Stomach smooth muscle (tissue), 2 donors: ENCODE results near the gene DR1.

ENCODE experiments used
- H3K27ac ChIP-seq: one replicate; pipeline ENCODE4 v1.7.0; 2013; ENCODE audit warnings: mild to moderate bottlenecking, low read length, inconsistent platforms
- H3K27me3 ChIP-seq, 2 donors: one replicate each; pipeline ENCODE4 v1.7.0; 2013; ENCODE audit warnings: low read length in 2 of 2; ENCODE audit not compliant: insufficient read depth in 2 of 2, control insufficient read depth in 1 of 2
- H3K36me3 ChIP-seq, 2 donors: one replicate each; pipeline ENCODE4 v1.7.0; 2013; ENCODE audit warnings: low read length in 2 of 2; ENCODE audit not compliant: control insufficient read depth in 2 of 2, insufficient read depth in 2 of 2
- H3K4me1 ChIP-seq: one replicate; pipeline ENCODE4 v1.7.0; 2013; ENCODE audit warnings: low read length; ENCODE audit not compliant: control insufficient read depth, insufficient read depth
- H3K4me3 ChIP-seq, 2 donors: one replicate each; pipeline ENCODE4 v1.7.0; 2013; ENCODE audit warnings: low read length in 2 of 2
- H3K9ac ChIP-seq, 2 donors: one replicate each; pipeline ENCODE4 v1.7.0; 2013; ENCODE audit warnings: low read length in 2 of 2, mild to moderate bottlenecking in 1 of 2
- H3K9me3 ChIP-seq, 2 donors: one replicate each; pipeline ENCODE4 v1.7.0; 2013; ENCODE audit warnings: low read length in 2 of 2; ENCODE audit not compliant: control insufficient read depth in 2 of 2
- donor health status: healthy.
- donor health status: Pancreatic carcinoma.

Gene DR1

DNA sequence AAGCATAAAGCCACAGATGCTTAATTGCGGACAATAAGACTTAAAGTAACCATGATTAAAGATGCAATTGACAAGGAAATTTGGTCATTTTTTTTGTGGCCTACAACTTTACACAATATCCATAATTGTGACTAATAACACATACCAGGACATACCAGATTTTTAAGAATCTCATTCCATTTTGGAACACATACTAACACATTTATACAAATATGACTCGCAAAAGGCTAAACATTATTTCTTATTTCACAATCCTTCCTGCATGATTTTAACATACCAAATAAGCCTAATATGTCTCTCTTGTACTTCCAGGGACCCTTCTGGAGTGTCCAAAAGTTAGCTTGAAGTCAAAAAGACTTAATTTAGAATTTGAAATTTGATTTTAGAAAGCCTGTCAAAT, 48.8 kb downstream of the DR1 start:
- Histone ChIP-seq H3K9me3 (no peaks in the 10 kb centered on the region), H3K9ac (no peak overlapping the region), H3K36me3 (no peaks in the 10 kb centered on the region), H3K27me3 (no peaks in the 10 kb centered on the region), H3K4me3 (no peak overlapping the region), H3K27ac (no peak overlapping the region), H3K4me1 (no peaks in the 10 kb centered on the region)

DNA sequence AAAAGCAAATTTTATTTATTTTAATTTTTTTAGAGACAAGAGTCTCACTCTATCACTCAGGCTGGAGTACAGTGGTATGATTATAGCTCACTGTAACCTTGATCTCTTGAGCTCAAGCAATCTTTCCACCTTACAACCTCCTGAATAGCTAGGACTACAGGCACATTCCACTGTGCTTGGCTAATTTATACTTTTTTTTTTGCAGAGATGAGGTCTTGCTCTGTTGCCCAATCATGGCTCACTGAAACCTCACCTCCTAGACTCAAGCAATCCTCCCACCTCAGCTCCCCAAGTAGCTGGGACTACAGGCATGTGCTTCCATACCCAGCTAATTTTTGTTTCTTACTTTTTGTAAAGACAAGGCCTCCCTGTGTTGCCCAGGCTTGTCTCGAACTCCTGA, 49.5 kb downstream of the DR1 start:
- H3K9ac ChIP-seq: no peak overlapping the region

DNA sequence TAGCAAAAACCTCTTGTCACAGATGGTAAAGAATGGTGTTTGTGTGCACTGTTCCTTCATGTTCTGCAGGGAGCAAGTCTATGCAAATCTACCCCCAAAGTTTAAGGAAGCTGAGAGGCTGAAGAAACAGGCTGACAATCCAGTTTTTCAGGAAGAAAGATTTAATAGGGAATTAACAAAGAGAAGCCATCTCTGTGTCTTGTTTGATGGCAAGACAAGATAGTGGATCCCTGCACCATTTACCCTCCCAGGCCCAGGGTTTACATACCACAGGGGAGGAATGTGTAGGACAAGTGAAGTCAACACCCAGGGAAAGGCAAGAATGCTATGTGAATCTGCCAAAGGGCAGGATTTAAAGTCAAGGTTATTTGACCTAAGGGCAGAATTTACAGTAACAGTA, 54.1 kb downstream of the DR1 start:
- no peak overlapping the region for H3K27ac ChIP-seq

More for the DNA sequence above, 49.5 kb downstream of the DR1 start:
- no peak overlapping the region for H3K4me3 ChIP-seq
- no peaks in the 10 kb centered on the region for H3K27me3 ChIP-seq
- no peak overlapping the region for H3K27ac ChIP-seq
- H3K36me3 ChIP-seq: no peaks in the 10 kb centered on the region
- no peaks in the 10 kb centered on the region for H3K4me1 ChIP-seq
- no peaks in the 10 kb centered on the region for H3K9me3 ChIP-seq

DNA sequence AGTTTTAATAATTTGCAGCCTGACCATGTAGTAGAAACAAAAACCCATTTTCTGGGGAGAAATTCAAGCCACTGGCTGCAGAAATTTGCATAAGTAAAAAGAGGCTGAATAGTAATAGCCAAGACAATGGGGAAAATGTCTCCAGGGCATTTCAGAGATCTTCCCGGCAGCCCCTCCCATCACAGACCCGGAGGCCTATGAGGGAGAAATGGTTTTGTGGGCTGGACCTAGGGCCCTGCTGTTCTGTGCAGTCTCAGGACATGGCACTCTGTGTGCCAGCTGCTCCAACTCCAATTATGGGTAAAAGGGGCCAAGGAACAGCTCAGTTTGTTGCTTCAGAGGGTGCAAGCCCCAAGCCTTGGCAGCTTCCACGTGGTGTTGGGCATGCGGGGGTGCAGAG, 62.5 kb downstream of the DR1 start:
- Histone ChIP-seq H3K27ac (no peak overlapping the region), H3K4me3 (no peak overlapping the region), H3K9me3 (no peaks in the 10 kb centered on the region), H3K36me3 (no peaks in the 10 kb centered on the region), H3K9ac (no peak overlapping the region), H3K27me3 (no peaks in the 10 kb centered on the region), H3K4me1 (no peaks in the 10 kb centered on the region)

More for the DNA sequence above, 54.1 kb downstream of the DR1 start:
- Histone ChIP-seq H3K9ac (no peak overlapping the region), H3K4me1 (no peaks in the 10 kb centered on the region), H3K9me3 (no peaks in the 10 kb centered on the region), H3K4me3 (no peak overlapping the region), H3K36me3 (no peaks in the 10 kb centered on the region), H3K27me3 (no peaks in the 10 kb centered on the region)

DNA sequence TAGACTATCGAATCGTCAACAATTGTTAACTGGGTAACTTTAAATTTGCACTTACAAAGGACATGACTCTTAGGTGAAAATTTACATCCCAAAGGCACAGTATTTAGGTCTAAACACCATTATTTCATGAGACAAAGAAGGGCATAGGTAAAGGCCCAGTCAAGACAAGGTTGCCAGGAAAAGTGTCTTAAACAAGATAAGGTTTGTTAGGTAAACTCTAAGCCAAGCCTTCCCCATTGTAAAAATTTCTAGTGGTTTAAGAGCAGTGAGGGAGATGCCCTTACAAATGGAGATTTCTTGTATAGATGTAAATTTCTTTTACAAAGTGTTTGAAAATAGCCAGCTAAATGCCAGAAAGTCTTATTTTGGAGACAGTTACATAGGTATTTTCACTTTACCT, 65.3 kb downstream of the DR1 start:
- Histone ChIP-seq H3K36me3 (no peaks in the 10 kb centered on the region), H3K9me3 (no peaks in the 10 kb centered on the region), H3K4me1 (no peaks in the 10 kb centered on the region), H3K4me3 (no peak overlapping the region), H3K27me3 (no peaks in the 10 kb centered on the region), H3K27ac (no peak overlapping the region), H3K9ac (no peak overlapping the region)

DNA sequence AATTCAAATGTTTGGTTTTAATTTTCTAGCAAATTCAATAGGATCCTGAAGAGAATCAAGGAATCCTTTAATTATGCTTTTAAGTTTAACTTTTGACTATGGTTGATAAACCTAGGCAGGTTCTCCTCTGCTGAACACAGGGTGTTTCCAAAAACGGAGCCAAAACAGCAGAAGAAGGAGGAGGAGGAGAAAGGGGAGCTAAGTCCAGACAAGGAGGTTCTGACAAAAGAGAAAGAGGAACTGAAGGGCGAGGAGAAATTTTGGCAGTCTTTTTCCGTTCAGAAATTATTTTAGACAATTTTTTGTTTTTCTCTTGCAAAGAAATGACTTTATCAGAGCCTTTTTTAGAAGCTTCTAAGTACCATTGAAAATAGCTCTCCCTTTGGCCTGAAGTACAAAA, 69.0 kb downstream of the DR1 start:
- Histone ChIP-seq H3K36me3 (no peaks in the 10 kb centered on the region), H3K9me3 (no peaks in the 10 kb centered on the region), H3K4me1 (no peaks in the 10 kb centered on the region), H3K4me3 (no peak overlapping the region), H3K9ac (no peak overlapping the region), H3K27ac (no peak overlapping the region), H3K27me3 (no peaks in the 10 kb centered on the region)

DNA sequence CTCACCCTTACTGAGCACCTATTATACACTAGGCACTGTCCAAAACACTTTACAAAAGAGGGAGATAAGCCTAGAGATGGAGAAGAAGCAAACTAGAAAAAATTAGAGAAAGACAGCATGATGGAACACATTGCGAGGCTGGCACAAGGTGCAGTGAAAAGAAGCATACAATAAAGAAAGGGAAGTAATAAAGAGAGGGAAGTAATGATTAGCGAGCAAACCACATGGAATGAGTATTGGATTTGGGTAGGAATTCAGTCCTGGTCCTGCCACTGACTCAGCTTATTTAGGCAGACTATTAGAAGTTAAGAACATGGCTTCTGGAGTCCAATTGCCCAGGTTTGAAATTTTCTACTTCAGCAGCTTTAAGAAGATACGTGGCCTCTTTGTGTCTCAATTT, 69.6 kb downstream of the DR1 start:
- Histone ChIP-seq H3K27me3 (no peaks in the 10 kb centered on the region), H3K36me3 (no peaks in the 10 kb centered on the region), H3K9me3 (no peaks in the 10 kb centered on the region), H3K4me3 (no peak overlapping the region), H3K9ac (no peak overlapping the region), H3K4me1 (no peaks in the 10 kb centered on the region), H3K27ac (no peak overlapping the region)

DNA sequence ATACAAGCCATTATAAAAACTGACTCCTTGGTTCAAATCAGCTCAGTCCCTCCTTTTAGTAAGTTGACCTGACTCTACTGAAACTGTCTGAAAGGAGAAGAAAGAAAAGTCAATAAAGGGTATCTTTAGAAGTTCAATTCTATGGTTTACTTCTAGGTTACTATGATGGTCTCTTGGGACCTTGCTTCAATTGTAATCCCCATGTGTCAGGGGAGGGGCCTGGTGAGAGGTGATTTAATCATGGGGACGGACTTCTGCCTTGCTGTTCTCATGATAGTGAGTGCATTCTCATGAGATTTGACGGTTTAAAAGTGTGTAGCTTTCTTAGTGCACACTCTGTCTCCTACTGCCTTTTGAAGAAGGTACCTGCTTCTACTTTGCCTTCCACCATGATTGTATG, 70.5 kb downstream of the DR1 start:
- Histone ChIP-seq H3K9ac (no peak overlapping the region), H3K4me1 (no peaks in the 10 kb centered on the region), H3K27me3 (no peaks in the 10 kb centered on the region), H3K27ac (no peak overlapping the region), H3K4me3 (no peak overlapping the region), H3K36me3 (no peaks in the 10 kb centered on the region), H3K9me3 (no peaks in the 10 kb centered on the region)
